ENCODE data around the gene SHISAL1.

SHISAL1 gene

GRCh38 chr22:44207981-44208317 lies 104.8 kb downstream of the SHISAL1 start:
- DNase-seq (ENCODE audit: low read depth), result no peak

GRCh38 chr22:44207173-44207980 lies 105.4 kb downstream of the SHISAL1 start:
- DNase-seq (ENCODE audit: low read depth), result no peak

- no peak for DNase-seq (ENCODE audit: low read depth)
These were observed 106.1 kb downstream of the SHISAL1 start for GRCh38 chr22:44206696-44207095.

- no peak for DNase-seq (ENCODE audit: low read depth)
These were observed 106.5 kb downstream of the SHISAL1 start for GRCh38 chr22:44206330-44206645.

- DNase-seq (ENCODE audit: low read depth), result no peak
These were observed 107.0 kb downstream of the SHISAL1 start for GRCh38 chr22:44205516-44206329.

- DNase-seq (ENCODE audit: low read depth), result no peak
These were observed 107.8 kb downstream of the SHISAL1 start for GRCh38 chr22:44204739-44205515.

- DNase-seq (ENCODE audit: low read depth), result no peak
These were observed 109.5 kb downstream of the SHISAL1 start for GRCh38 chr22:44203203-44203602.

- no peak for DNase-seq (ENCODE audit: low read depth)
These were observed 110.4 kb downstream of the SHISAL1 start for GRCh38 chr22:44202261-44202789.

GRCh38 chr22:44201665-44202064 lies 111.1 kb downstream of the SHISAL1 start:
- no peak for DNase-seq (ENCODE audit: low read depth)

GRCh38 chr22:44200855-44201550 lies 111.7 kb downstream of the SHISAL1 start:
- no peak for DNase-seq (ENCODE audit: low read depth)

- no peak for DNase-seq (ENCODE audit: low read depth)
These were observed 112.3 kb downstream of the SHISAL1 start for GRCh38 chr22:44200451-44200850.

GRCh38 chr22:44199866-44200265 lies 112.9 kb downstream of the SHISAL1 start:
- no peak for DNase-seq (ENCODE audit: low read depth)

GRCh38 chr22:44199164-44199563 lies 113.6 kb downstream of the SHISAL1 start:
- no peak for DNase-seq (ENCODE audit: low read depth)

GRCh38 chr22:44197271-44197670 lies 115.5 kb downstream of the SHISAL1 start:
- DNase-seq (ENCODE audit: low read depth), result no peak

GRCh38 chr22:44196731-44197131 lies 116.0 kb downstream of the SHISAL1 start:
- no peak for DNase-seq (ENCODE audit: low read depth)

GRCh38 chr22:44196241-44196640 lies 116.5 kb downstream of the SHISAL1 start:
- DNase-seq (ENCODE audit: low read depth), result no peak

GRCh38 chr22:44195189-44195871 lies 117.4 kb downstream of the SHISAL1 start:
- DNase-seq (ENCODE audit: low read depth), result no peak

GRCh38 chr22:44194569-44194968 lies 118.2 kb downstream of the SHISAL1 start:
- DNase-seq (ENCODE audit: low read depth), result no peak
